Measurements from ENCODE around the gene ATP6V1C2.

The ATP6V1C2 gene

DNA sequence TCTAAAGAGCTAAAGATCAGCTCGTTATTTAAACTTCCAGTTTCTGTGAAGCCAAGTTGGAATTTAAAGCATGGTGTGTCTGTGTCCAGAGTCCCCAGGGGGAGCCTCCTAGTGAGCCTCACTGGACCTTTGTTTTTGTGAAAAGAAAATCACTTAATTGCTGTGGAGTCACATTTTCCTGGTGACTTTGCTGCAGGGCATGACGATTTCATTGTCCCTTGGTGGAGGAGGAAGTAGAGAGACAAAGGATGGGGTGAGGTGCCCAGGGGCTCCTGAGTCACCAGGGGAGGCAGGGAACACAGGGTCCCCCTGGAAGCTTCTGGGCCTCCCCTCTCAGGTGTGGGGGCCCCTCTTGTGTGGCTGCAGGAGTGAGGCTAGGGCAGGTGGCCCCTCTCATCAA is 19.7 kb downstream of the ATP6V1C2 start:
- H3K18ac ChIP-seq (ENCODE audit: low read length) = peak overlapping the region; percentile 56
- H3K9ac ChIP-seq (ENCODE audit: low read length) = no peak overlapping the region
- peak overlapping the region; percentile 27 for H3K4ac ChIP-seq (ENCODE audit: low read depth, low read length)
- peak overlapping the region; percentile 55 for H4K8ac ChIP-seq (ENCODE audit: low read depth, low read length)
- H3K9me3 ChIP-seq (ENCODE audit: insufficient read depth, low read depth, low read length) = no peaks in the 10 kb centered on the region
- no peak overlapping the region for H3K14ac ChIP-seq (ENCODE audit: low read length)
- no peak overlapping the region for H3K4me3 ChIP-seq (ENCODE audit: low read depth, low read length)
- no CpG with 5 or more reads among the region's 2 CpGs for WGBS (ENCODE audit: extremely low coverage, insufficient coverage, insufficient read length)
- H2BK12ac ChIP-seq (ENCODE audit: low read length) = no peak overlapping the region
- no peaks in the 10 kb centered on the region for H3K79me2 ChIP-seq (ENCODE audit: control insufficient read depth, insufficient read depth, low read length, poor library complexity)
- no peak overlapping the region for H3K23ac ChIP-seq (ENCODE audit: low read length)
- peak overlapping the region; percentile 24 for H3K27ac ChIP-seq (ENCODE audit: low read depth, low read length)
- peaks cover 15% of the 10 kb centered on the region for H3K79me1 ChIP-seq (ENCODE audit: low read length)
- peak in 1 of 2 donors; percentile 25 for DNase-seq
- H2AFZ ChIP-seq (ENCODE audit: insufficient read depth, low read length, poor library complexity) = no peak overlapping the region
- H3K27me3 ChIP-seq (ENCODE audit: insufficient read depth, low read length) = no peaks in the 10 kb centered on the region
- H3K4me1 ChIP-seq (ENCODE audit: control insufficient read depth in 1 of 2, insufficient read depth in 2 of 2, low read length in 2 of 2) = peaks cover 17 to 24% of the 10 kb centered on the region in 2 experiments
- H2BK5ac ChIP-seq (ENCODE audit: low read depth, low read length, poor library complexity) = peak overlapping the region; percentile 13
- peak overlapping the region; percentile 33 for H2BK120ac ChIP-seq (ENCODE audit: insufficient read depth, low read length, poor library complexity)
- no peak overlapping the region for H4K12ac ChIP-seq (ENCODE audit: low read depth, low read length)
- peak overlapping the region; percentile 39 for H2AK5ac ChIP-seq (ENCODE audit: low read length)
- no peaks in the 10 kb centered on the region for H3K36me3 ChIP-seq (ENCODE audit: control insufficient read depth in 1 of 2, insufficient read depth in 2 of 2, low read length in 2 of 2)
- H3K4me2 ChIP-seq (ENCODE audit: low read length) = no peak overlapping the region
- peak overlapping the region; percentile 64 for H4K91ac ChIP-seq (ENCODE audit: low read depth, low read length)

DNA sequence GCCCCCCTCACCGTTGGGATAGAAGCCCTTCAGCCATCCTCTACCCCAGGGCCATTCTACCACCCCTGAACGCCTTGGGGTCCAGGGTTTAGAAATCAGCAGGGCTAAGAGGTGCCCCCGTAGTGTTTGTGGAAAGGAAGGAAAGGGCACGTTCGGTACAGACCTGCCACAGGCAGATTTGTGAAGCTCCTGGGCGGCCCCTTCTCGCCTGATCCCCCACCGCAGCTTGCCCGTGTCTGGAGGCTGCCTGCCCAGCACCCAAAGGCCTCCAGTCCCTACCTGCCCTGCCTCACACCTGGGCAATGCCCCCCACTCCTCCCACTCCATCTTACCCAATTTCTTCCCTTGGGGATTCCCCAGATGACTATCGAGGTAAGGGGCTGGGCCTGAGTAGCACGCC is 21.2 kb downstream of the ATP6V1C2 start:
- H3K27me3 ChIP-seq (ENCODE audit: insufficient read depth, low read length) = no peaks in the 10 kb centered on the region
- H4K8ac ChIP-seq (ENCODE audit: low read depth, low read length) = no peak overlapping the region

DNA sequence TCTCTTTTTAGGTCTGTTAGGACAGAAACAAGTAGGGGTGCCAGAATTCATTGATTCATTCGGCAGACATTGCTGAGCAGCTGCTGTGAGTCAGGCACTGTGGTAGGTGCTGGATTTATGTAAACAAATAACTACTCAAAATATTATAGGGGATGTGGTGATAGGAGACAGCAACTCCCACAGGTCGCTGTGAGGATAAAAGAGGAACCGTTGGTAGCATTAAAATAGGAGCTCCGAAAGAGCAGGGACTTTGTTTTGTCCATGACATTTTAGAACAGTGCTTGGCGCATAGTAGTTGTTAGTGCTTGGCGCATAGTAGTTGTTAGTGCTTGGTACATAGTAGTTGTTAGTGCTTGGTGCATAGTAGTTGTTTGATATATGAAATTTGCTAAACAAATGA is 29.2 kb downstream of the ATP6V1C2 start:
- H4K91ac ChIP-seq (ENCODE audit: low read depth, low read length) = no peak overlapping the region
- no peak overlapping the region for H3K9ac ChIP-seq (ENCODE audit: low read length)
- no peaks in the 10 kb centered on the region for H3K9me3 ChIP-seq (ENCODE audit: insufficient read depth, low read depth, low read length)
- no peak overlapping the region for H3K4me3 ChIP-seq (ENCODE audit: low read depth, low read length)
- WGBS (ENCODE audit: extremely low coverage, insufficient coverage, insufficient read length) = no CpG with 5 or more reads among the region's 6 CpGs
- H3K79me2 ChIP-seq (ENCODE audit: control insufficient read depth, insufficient read depth, low read length, poor library complexity) = no peaks in the 10 kb centered on the region
- DNase-seq = peak in 1 of 2 donors; percentile 45
- H2BK5ac ChIP-seq (ENCODE audit: low read depth, low read length, poor library complexity) = no peak overlapping the region
- H3K4me1 ChIP-seq (ENCODE audit: control insufficient read depth in 1 of 2, insufficient read depth in 2 of 2, low read length in 2 of 2) = peaks cover 2 to 5% of the 10 kb centered on the region in 2 experiments
- no peak overlapping the region for H3K23ac ChIP-seq (ENCODE audit: low read length)
- no peak overlapping the region for H2BK120ac ChIP-seq (ENCODE audit: insufficient read depth, low read length, poor library complexity)
- no peaks in the 10 kb centered on the region for H3K36me3 ChIP-seq (ENCODE audit: control insufficient read depth in 1 of 2, insufficient read depth in 2 of 2, low read length in 2 of 2)
- no peak overlapping the region for H3K18ac ChIP-seq (ENCODE audit: low read length)
- no peak overlapping the region for H4K12ac ChIP-seq (ENCODE audit: low read depth, low read length)
- no peak overlapping the region for H3K4ac ChIP-seq (ENCODE audit: low read depth, low read length)
- H3K27ac ChIP-seq (ENCODE audit: low read depth, low read length) = no peak overlapping the region
- no peak overlapping the region for H2AK5ac ChIP-seq (ENCODE audit: low read length)
- H2AFZ ChIP-seq (ENCODE audit: insufficient read depth, low read length, poor library complexity) = no peak overlapping the region
- no peak overlapping the region for H4K8ac ChIP-seq (ENCODE audit: low read depth, low read length)
- H3K14ac ChIP-seq (ENCODE audit: low read length) = no peak overlapping the region
- H3K79me1 ChIP-seq (ENCODE audit: low read length) = no peaks in the 10 kb centered on the region
- H3K27me3 ChIP-seq (ENCODE audit: insufficient read depth, low read length) = no peaks in the 10 kb centered on the region
- H2BK12ac ChIP-seq (ENCODE audit: low read length) = no peak overlapping the region
- no peak overlapping the region for H3K4me2 ChIP-seq (ENCODE audit: low read length)

More for the DNA sequence above, 21.2 kb downstream of the ATP6V1C2 start:
- no peak overlapping the region for H2AFZ ChIP-seq (ENCODE audit: insufficient read depth, low read length, poor library complexity)
- no peak overlapping the region for H4K12ac ChIP-seq (ENCODE audit: low read depth, low read length)
- H3K14ac ChIP-seq (ENCODE audit: low read length) = no peak overlapping the region
- H3K4me3 ChIP-seq (ENCODE audit: low read depth, low read length) = no peak overlapping the region
- no peaks in the 10 kb centered on the region for H3K36me3 ChIP-seq (ENCODE audit: control insufficient read depth in 1 of 2, insufficient read depth in 2 of 2, low read length in 2 of 2)
- H3K18ac ChIP-seq (ENCODE audit: low read length) = no peak overlapping the region
- H3K4me2 ChIP-seq (ENCODE audit: low read length) = no peak overlapping the region
- no peaks in the 10 kb centered on the region for H3K79me2 ChIP-seq (ENCODE audit: control insufficient read depth, insufficient read depth, low read length, poor library complexity)
- no CpG with 5 or more reads among the region's 11 CpGs for WGBS (ENCODE audit: extremely low coverage, insufficient coverage, insufficient read length)
- H2BK12ac ChIP-seq (ENCODE audit: low read length) = peak overlapping the region; percentile 35
- H3K4me1 ChIP-seq (ENCODE audit: control insufficient read depth in 1 of 2, insufficient read depth in 2 of 2, low read length in 2 of 2) = peaks cover 17 to 24% of the 10 kb centered on the region in 2 experiments
- H3K9ac ChIP-seq (ENCODE audit: low read length) = no peak overlapping the region
- H3K4ac ChIP-seq (ENCODE audit: low read depth, low read length) = no peak overlapping the region
- DNase-seq = no peak
- peaks cover 15% of the 10 kb centered on the region for H3K79me1 ChIP-seq (ENCODE audit: low read length)
- no peaks in the 10 kb centered on the region for H3K9me3 ChIP-seq (ENCODE audit: insufficient read depth, low read depth, low read length)
- no peak overlapping the region for H2AK5ac ChIP-seq (ENCODE audit: low read length)
- no peak overlapping the region for H2BK5ac ChIP-seq (ENCODE audit: low read depth, low read length, poor library complexity)
- no peak overlapping the region for H4K91ac ChIP-seq (ENCODE audit: low read depth, low read length)
- H3K23ac ChIP-seq (ENCODE audit: low read length) = no peak overlapping the region
- H3K27ac ChIP-seq (ENCODE audit: low read depth, low read length) = no peak overlapping the region
- H2BK120ac ChIP-seq (ENCODE audit: insufficient read depth, low read length, poor library complexity) = no peak overlapping the region

DNA sequence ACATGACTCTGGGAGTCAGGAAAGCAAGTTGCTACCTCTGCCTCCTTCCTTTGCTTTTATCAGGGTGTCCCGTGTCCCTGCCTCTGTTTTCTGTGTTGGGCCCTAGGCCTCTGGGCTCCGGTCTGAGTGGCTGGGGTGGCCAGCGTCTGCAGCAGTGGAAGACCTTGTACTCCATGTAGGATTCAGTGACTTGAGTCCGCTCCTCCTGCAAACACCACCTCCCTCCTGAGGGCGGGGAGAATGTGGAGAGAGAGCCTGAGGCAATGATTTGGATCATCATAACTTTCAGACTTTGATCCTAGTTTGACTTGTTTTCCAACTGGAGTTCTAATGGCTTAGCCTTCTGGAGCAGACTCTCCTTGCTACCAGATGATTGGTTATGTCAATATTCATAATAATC is 30.8 kb downstream of the ATP6V1C2 start:
- Histone ChIP-seq H2BK12ac (ENCODE audit: low read length) (no peak overlapping the region), H2BK120ac (ENCODE audit: insufficient read depth, low read length, poor library complexity) (peak overlapping the region; percentile 28), H4K91ac (ENCODE audit: low read depth, low read length) (peak overlapping the region; percentile 35), H3K9ac (ENCODE audit: low read length) (no peak overlapping the region), H3K14ac (ENCODE audit: low read length) (no peak overlapping the region), H3K4me1 (ENCODE audit: control insufficient read depth in 1 of 2, insufficient read depth in 2 of 2, low read length in 2 of 2) (peaks cover 2 to 5% of the 10 kb centered on the region in 2 experiments), H3K18ac (ENCODE audit: low read length) (no peak overlapping the region), H3K36me3 (ENCODE audit: control insufficient read depth in 1 of 2, insufficient read depth in 2 of 2, low read length in 2 of 2) (no peaks in the 10 kb centered on the region), H3K27me3 (ENCODE audit: insufficient read depth, low read length) (no peaks in the 10 kb centered on the region), H3K4me3 (ENCODE audit: low read depth, low read length) (no peak overlapping the region), H4K8ac (ENCODE audit: low read depth, low read length) (peak overlapping the region; percentile 77), H3K27ac (ENCODE audit: low read depth, low read length) (peak overlapping the region; percentile 40), H4K12ac (ENCODE audit: low read depth, low read length) (peak overlapping the region; percentile 44), H2AFZ (ENCODE audit: insufficient read depth, low read length, poor library complexity) (peak overlapping the region; percentile 76), H3K79me1 (ENCODE audit: low read length) (no peaks in the 10 kb centered on the region), H3K79me2 (ENCODE audit: control insufficient read depth, insufficient read depth, low read length, poor library complexity) (no peaks in the 10 kb centered on the region), H3K4me2 (ENCODE audit: low read length) (no peak overlapping the region), H3K4ac (ENCODE audit: low read depth, low read length) (no peak overlapping the region), H3K9me3 (ENCODE audit: insufficient read depth, low read depth, low read length) (no peaks in the 10 kb centered on the region), H2AK5ac (ENCODE audit: low read length) (no peak overlapping the region), H2BK5ac (ENCODE audit: low read depth, low read length, poor library complexity) (no peak overlapping the region), H3K23ac (ENCODE audit: low read length) (no peak overlapping the region)
- no CpG with 5 or more reads among the region's 5 CpGs for WGBS (ENCODE audit: extremely low coverage, insufficient coverage, insufficient read length)
- peak; percentile 63 to 92 for DNase-seq

All from trophoblast cell (in vitro differentiated cells and primary cell).